Natural killer cell treated with Interleukin-12 subunit alpha and Interleukin-12 subunit beta and Interleukin-15 and Interleukin-18, amount 100 ng/mL, for 72 hours (primary cell): ENCODE results near the gene CPNE1. TPM values are rescaled to one million over a fixed set of nuclear protein-coding genes. Genes with fewer than 3 reads are reported as not detected.

Experiments
- ATAC-seq, 2 donors: fragments of 150-1000 bp; cut with Tn5 transposase in 1 of 2; sonication (Bioruptor Pico), chemical (Tn5 transposase) in 1 of 2; 2 replicates each; pipeline ENCODE4 v1.10.0; 2021
- DNase-seq: peaks from one replicate; pipeline ENCODE4 v3.0.0; 2022; ENCODE audit warnings: low spot score
- H3K27ac Mint-ChIP-seq, 2 donors: 1 replicate in 1 of 2; 2 replicates in 1 of 2; pipeline ENCODE4 v1.8.0; 2022; ENCODE audit warnings: mixed read lengths in 2 of 2, mild to moderate bottlenecking in 1 of 2, moderate library complexity in 1 of 2
- H3K27me3 Mint-ChIP-seq, 2 donors: 1 replicate in 1 of 2; 2 replicates in 1 of 2; pipeline ENCODE4 v1.8.0; 2022; ENCODE audit warnings: mixed read lengths in 2 of 2
- H3K36me3 Mint-ChIP-seq: one replicate; pipeline ENCODE4 v1.8.0; 2022; ENCODE audit warnings: mixed read lengths
- H3K4me1 Mint-ChIP-seq, 2 donors: 1 replicate in 1 of 2; 2 replicates in 1 of 2; pipeline ENCODE4 v1.8.0; 2022; ENCODE audit warnings: low read depth in 2 of 2, mixed read lengths in 2 of 2, mild to moderate bottlenecking in 1 of 2
- H3K4me3 Mint-ChIP-seq: one replicate; pipeline ENCODE4 v1.8.0; 2022; ENCODE audit warnings: mixed read lengths
- H3K9me3 Mint-ChIP-seq: 2 replicates; pipeline ENCODE4 v1.8.0; 2022; ENCODE audit warnings: mixed read lengths
- total RNA-seq, 2 donors: library from RNA; stranded (reverse); gene quantifications; one replicate each; pipeline ENCODE4 v1.2.3, GENCODE V29; 2022

Gene CPNE1
- total RNA-seq, 2 donors from 2014 or later, result 266 to 324 TPM

DNA sequence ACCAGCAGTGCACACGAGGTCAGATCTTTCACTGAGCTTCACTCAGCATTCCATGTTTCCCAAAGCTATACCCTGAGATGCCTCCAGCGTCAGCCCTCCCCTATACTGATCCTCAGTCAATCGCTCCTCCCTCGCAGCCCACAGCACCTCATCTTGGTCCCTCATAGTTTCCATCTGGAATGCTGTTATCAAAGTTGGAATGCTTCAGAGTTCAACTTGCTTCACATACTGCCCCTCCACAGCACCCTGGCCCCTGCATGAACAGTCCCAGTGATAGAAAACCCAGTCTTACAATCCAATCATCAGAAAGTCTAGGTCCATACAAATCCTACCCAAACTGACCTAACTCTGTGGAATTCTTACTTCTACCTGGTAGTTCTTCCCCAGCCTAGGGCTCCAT is 29.0 kb downstream of the CPNE1 start:
- Mint-ChIP-seq H3K4me3 (no peak overlapping the region), H3K27ac (peak overlapping the region in 1 of 2 donors; percentile 15), H3K4me1 (peaks cover 46 to 47% of the 10 kb centered on the region in 2 donors), H3K27me3 (no peaks in the 10 kb centered on the region), H3K36me3 (no peaks in the 10 kb centered on the region), H3K9me3 (no peaks in the 10 kb centered on the region)
- ATAC-seq (no peak), DNase-seq (no peak)

DNA sequence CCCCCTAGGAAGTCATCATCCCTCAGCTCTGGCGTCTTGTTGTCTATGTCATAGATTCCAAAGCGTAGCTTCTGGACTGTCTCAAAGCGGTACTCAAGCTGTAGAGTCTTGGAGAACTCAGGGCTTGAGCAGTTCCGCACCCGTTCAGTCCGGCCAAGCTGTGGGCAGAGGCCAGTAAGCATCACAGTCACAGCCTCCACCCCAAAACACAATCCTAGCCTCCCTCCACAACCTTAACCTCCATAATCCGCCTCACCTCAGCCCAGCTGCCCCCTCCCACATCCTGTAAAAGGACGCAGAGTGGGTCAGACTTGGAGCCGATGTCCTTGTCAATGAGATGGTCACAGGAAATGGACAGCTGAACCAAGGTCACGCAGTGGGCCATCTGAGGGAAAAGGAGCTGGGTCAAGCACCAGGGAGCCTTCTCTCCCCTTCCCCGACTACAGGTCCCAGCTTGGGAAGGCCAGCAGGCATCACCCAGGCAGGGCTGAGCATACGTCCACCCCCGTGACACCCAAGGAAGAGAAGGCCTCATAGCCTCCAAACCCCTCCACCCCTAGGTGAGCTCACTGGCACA is 32.1 kb downstream of the CPNE1 start:
- no peaks in the 10 kb centered on the region for H3K27me3 Mint-ChIP-seq
- H3K9me3 Mint-ChIP-seq, result no peaks in the 10 kb centered on the region
- peaks cover 9% of the 10 kb centered on the region for H3K36me3 Mint-ChIP-seq
- H3K4me3 Mint-ChIP-seq, result no peak overlapping the region
- no peak for DNase-seq
- H3K4me1 Mint-ChIP-seq, result peaks cover 26 to 32% of the 10 kb centered on the region in 2 donors
- peak overlapping the region in 1 of 2 donors; percentile 48 for H3K27ac Mint-ChIP-seq
- no peak for ATAC-seq

DNA sequence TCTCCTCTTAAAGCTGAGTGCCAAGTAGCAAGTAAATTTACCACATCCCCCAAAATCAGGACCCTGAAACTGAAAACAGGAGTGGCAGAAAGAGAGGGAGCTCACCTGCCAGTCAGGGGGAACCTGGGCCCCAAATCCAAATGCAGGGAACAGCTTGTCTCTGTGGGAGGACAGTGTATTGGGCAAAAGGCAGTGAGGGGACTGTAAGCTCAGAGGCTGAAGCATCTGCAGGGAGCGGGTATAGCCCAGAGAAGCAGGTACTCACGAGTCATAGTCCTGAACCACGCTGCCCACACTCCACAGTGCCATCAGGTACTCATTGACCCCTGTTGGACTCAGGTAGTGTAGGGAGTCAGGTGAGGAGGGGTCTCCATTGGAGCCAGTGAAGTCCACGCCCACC is 34.1 kb downstream of the CPNE1 start:
- ATAC-seq, result no peak
- DNase-seq, result no peak
- peaks cover 15 to 18% of the 10 kb centered on the region in 2 donors for H3K4me1 Mint-ChIP-seq
- H3K4me3 Mint-ChIP-seq, result no peak overlapping the region
- no peak overlapping the region for H3K27ac Mint-ChIP-seq
- peaks cover 9% of the 10 kb centered on the region for H3K36me3 Mint-ChIP-seq
- H3K9me3 Mint-ChIP-seq, result no peaks in the 10 kb centered on the region
- no peaks in the 10 kb centered on the region for H3K27me3 Mint-ChIP-seq

DNA sequence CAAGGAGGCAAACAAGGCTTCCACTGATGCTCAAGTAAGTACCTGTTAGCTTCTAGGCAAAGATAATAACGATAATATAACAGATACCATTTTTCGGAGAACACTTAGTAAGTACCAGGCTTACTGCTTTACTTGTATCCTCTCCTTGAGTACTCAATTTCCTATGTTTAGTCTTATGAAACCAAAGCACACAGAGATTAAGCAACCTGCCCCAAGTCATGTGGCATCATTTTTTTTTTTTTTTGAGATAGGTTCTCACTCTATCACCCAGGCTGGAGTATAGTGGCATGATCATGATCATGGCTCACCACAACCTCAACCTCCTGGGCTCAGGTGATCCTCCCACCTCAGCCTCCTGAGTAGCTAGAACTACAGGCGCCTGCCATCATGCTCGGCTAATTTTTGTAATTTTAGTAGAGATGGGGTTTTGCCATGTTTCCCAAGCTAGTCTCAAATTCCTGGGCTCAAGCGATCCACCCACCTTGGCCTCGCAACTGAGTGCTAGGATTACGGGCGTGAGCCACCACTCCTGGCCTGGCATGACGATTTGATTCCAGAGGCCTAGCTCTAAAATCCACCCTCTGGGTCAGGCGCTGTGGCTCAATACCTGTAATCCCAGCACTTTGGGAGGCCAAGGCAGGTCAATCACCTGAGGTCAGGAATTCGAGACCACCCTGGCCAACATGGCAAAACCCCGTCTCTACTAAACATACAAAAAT is 35.1 kb downstream of the CPNE1 start:
- Mint-ChIP-seq H3K4me3 (no peak overlapping the region), H3K36me3 (peaks cover 9% of the 10 kb centered on the region), H3K4me1 (peaks cover 9 to 12% of the 10 kb centered on the region in 2 donors), H3K27me3 (no peaks in the 10 kb centered on the region), H3K9me3 (no peaks in the 10 kb centered on the region), H3K27ac (peak overlapping the region; percentile 14 to 37)
- no peak for ATAC-seq
- DNase-seq, result no peak

DNA sequence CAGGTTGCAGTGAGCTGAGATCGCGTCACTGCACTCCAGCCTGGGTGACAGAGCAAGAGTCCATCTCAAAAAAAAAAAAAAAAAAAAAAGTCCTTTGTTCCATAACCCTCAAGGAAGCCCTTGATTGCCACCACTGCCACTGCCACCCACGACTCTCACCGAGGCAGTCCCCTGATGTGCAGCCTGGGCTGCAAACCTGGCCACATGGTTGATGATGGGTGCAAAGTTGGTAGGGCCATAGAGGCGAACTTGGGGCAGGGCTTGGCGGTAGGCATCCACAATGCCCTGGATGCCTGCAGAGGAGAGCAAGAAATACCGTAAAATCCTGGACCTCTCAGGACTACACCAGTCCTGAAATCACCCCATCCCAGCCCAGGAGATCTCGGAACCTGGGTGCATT is 37.6 kb downstream of the CPNE1 start:
- Mint-ChIP-seq H3K27me3 (no peaks in the 10 kb centered on the region), H3K36me3 (peaks cover 9% of the 10 kb centered on the region), H3K9me3 (no peaks in the 10 kb centered on the region), H3K27ac (no peak overlapping the region), H3K4me3 (no peak overlapping the region), H3K4me1 (peaks cover 4 to 6% of the 10 kb centered on the region in 2 donors)
- ATAC-seq (no peak), DNase-seq (no peak)

DNA sequence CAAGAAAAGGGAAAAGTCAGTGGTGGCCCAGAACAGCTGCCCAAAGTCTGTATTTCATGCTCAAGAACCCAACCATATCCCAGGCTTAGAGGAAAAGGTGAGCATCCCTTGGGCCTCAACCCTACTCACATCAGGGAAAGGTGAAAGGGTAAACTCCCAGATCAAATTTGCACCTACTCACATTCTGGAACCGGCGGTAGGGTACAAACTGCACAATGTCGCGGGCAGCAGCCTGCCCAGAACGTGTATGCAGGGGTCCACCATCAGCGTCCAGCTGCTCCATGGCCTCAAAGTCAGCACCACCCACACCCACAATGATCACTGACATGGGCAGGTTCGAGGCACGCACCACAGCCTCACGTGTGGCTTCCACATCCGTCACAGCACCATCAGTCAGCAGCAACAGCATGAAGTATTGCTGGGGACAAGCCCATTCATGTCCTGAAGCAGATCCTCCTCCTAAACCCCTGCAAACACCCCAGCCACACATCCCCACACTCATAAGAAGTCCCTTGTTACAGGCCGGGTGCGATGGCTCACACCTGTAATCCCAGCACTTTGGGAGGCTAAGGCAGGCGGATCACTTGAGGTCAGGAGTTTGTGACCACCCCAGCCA is 38.2 kb downstream of the CPNE1 start:
- ATAC-seq (no peak), DNase-seq (no peak)
- Mint-ChIP-seq H3K27me3 (no peaks in the 10 kb centered on the region), H3K4me3 (no peak overlapping the region), H3K4me1 (peaks cover 4 to 6% of the 10 kb centered on the region in 2 donors), H3K9me3 (no peaks in the 10 kb centered on the region), H3K36me3 (peaks cover 9% of the 10 kb centered on the region), H3K27ac (no peak overlapping the region)

DNA sequence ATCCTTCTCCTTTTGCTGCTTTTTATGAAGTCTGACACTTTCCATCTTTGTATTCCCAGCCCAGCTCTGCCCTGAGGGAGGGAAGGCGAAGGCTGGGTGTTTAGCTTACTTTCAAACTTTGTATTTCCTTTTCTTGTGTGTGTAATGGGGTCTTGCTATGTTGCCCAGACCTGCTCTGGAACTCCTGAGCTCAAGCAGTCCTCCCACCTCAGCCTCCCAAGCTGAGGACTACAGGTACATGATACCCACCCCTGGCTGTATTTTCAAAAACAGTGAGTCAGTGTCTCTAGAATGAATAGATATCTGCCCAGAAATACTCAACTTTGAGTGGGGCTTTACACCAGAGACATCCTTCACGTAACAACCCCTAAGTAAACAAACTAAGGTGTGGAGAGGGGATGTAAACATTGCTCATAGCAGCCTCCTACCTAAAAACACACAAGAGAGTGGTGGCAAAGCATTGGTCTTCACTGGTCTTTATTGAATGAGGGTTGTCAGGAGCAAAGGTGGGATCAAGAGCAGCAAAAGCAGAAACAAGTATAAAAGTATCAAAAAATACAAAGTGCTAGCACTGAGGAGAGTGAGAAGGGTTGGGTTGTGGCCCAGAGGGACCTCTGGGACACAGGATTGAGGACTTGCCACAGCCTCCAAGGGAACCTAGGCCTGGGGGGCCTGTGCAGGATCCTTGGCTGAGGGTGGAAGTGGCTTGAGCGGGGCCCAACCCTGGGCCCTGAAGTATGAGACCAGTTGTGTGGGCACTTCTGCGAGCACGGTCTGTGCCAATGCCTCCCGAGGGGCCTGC is 38.9 kb downstream of the CPNE1 start:
- no peaks in the 10 kb centered on the region for H3K27me3 Mint-ChIP-seq
- no peak overlapping the region for H3K4me3 Mint-ChIP-seq
- ATAC-seq, result no peak
- H3K4me1 Mint-ChIP-seq, result peaks cover 4 to 6% of the 10 kb centered on the region in 2 donors
- no peak for DNase-seq
- H3K36me3 Mint-ChIP-seq, result peaks cover 9% of the 10 kb centered on the region
- H3K27ac Mint-ChIP-seq, result peak overlapping the region in 1 of 2 donors; percentile 87
- H3K9me3 Mint-ChIP-seq, result no peaks in the 10 kb centered on the region

DNA sequence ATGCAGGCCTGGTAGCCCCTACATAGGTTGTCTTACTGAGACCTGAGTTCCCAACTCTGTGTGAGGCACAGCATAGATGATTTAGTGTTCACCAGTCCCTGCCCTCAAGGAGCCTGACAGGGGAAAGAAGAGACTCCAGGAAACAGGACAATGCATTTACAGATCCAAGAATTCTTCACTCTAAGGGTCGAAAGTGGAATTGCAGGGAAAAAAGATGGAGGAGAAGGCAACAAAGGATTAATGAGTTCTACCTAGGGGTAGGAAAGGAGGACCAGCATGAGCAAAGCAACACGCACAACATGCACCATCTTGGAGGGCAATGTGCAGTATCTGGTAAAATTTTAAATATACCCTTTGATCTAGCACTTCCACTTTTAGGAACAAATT is 43.1 kb downstream of the CPNE1 start:
- Mint-ChIP-seq H3K4me3 (no peak overlapping the region), H3K27me3 (no peaks in the 10 kb centered on the region), H3K4me1 (peaks cover 26 to 27% of the 10 kb centered on the region in 2 donors), H3K9me3 (no peaks in the 10 kb centered on the region), H3K27ac (peak overlapping the region in 1 of 2 donors; percentile 26), H3K36me3 (no peaks in the 10 kb centered on the region)
- no peak for ATAC-seq
- no peak for DNase-seq

DNA sequence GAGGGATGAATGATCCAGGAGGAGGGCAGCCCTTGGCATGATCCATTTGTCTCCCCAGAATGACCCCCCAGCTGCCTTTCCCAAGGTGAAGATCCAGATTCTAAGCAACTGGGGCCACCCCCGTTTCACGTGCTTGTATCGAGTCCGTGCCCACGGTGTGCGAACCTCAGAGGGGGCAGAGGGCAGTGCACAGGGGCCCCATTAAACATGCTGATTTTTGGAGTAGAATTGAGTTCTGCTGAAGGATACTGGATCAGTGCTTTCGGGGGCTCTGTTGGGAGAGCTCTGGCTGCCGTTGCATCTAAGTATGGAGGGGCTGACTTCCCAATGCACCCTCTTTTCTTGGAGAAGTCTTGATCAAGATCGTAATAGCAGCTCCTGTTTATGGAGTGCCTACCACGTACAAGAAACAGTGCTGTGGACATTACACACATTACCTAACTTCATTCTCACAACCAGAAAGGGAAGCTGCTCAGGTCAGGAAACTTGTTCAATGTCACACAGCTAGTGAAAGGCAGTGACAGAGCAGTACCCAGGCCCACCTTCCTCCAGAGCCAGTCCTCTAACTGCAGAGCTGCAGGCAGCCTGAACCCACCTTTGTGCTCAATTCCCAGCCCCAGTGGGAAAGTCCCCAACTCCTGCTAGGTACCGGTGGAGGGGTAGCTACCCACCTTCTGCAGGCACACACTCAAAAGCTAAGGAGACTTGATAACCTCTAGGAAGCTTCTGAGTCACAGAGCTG is 43.7 kb downstream of the CPNE1 start:
- DNase-seq, result no peak
- peak overlapping the region in 1 of 2 donors; percentile 26 for H3K27ac Mint-ChIP-seq

DNA sequence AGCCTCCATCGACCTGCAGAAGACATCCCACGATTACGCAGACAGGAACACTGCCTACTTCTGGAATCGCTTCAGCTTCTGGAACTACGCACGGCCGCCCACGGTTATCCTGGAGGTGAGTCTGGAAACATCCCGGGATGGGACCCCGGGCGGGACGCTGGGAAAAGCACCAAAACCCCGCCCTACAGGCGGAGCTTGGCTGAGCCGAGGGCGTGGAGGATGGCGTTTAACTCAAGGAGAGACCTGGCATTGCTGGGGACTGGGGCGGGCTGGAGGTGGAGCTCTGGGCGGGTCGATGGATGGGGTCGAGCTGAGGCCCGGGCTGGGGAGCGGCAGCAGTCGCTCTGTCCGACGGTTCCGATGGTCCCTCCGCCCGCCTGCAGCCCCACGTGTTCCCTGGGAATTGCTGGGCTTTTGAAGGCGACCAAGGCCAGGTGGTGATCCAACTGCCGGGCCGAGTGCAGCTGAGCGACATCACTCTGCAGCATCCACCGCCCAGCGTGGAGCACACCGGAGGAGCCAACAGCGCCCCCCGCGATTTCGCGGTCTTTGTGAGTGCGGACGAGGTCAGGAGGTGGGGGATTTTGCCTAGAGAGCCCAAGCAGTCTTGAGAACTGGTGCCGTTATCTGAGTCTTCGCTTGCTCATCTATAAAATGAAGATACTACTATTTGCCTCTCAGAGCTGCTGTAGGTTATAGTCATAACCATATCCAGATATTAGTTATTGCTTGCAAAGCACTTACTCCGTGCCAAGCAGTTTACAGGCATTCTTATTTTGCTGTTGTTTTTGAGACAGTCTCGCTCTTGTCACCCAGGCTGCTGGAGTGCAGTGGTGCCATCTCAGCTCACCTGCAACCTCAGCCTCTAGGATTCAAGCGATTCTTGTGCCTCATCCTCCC is 45.3 kb downstream of the CPNE1 start:
- Mint-ChIP-seq H3K36me3 (no peaks in the 10 kb centered on the region), H3K9me3 (no peaks in the 10 kb centered on the region), H3K27me3 (no peaks in the 10 kb centered on the region), H3K4me3 (peak overlapping the region; percentile 86), H3K27ac (peak overlapping the region; percentile 51 to 93), H3K4me1 (peaks cover 31 to 38% of the 10 kb centered on the region in 2 donors)
- peak; percentile 74 for DNase-seq
- peak in 1 of 2 donors; percentile 34 for ATAC-seq

More for the DNA sequence above, 43.7 kb downstream of the CPNE1 start:
- Mint-ChIP-seq H3K36me3 (no peaks in the 10 kb centered on the region), H3K4me3 (no peak overlapping the region), H3K4me1 (peaks cover 30 to 31% of the 10 kb centered on the region in 2 donors), H3K9me3 (no peaks in the 10 kb centered on the region), H3K27me3 (no peaks in the 10 kb centered on the region)
- no peak for ATAC-seq

DNA sequence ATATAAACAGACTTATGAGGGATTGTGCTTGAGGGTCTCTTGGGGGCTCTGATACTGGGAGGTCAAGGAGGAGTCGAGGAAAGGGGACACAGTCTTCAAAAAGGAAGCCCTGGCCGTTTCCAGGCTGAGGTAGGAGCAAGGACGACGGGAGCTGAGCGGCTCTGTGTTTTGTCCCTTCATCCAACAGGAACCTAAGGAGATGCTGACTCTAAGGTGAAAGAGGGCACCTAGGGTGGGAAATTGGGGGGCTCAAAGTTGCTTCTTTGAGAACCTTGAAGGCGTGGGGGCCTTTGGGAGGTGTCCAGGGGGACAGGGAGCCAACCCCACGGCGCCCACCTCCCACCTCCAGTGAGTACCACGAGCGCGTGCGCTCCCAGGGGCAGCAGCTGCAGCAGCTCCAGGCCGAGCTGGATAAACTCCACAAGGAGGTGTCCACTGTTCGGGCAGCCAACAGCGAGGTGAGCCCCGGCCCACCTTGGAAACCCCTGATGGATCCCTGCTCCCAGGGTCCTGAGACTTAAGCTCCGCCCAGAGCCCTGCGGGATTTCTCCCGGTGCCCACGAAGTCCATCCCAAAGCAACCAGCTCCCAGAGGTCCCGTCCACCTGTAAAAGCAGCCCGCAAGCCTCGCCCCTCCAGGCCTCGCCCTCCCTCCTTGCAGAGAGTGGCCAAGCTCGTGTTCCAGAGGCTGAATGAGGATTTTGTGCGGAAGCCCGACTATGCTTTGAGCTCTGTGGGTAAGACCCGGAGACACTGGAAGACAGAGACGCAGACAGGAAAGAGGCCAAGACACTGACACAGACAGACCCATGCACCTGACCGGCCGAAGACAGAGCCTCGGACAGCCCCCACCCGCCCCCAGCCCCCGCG is 46.2 kb downstream of the CPNE1 start:
- ATAC-seq (no peak), DNase-seq (no peak)
- Mint-ChIP-seq H3K27me3 (no peaks in the 10 kb centered on the region), H3K9me3 (no peaks in the 10 kb centered on the region), H3K36me3 (no peaks in the 10 kb centered on the region), H3K4me1 (peaks cover 34 to 44% of the 10 kb centered on the region in 2 donors), H3K27ac (peak overlapping the region in 1 of 2 donors; percentile 93), H3K4me3 (peak overlapping the region; percentile 88)
